Mammary epithelial cell (primary cell): ENCODE data around the gene TECR.

Experiments used
- EZH2 ChIP-seq: IDR thresholded peaks from 2 replicates; pipeline ENCODE4 v1.6.1; 2012; ENCODE audit warnings: low read length, inconsistent platforms, borderline replicate concordance
- TF ChIP-seq, protein P1 (sequence below), 2 donors: IDR thresholded peaks in 1 of 2; conservative IDR thresholded peaks in 1 of 2; 2 replicates each; pipeline ENCODE4 v1.5.1; 2011 to 2012; ENCODE audit warnings: inconsistent platforms in 2 of 2, low read length in 2 of 2, mild to moderate bottlenecking in 2 of 2, control low read depth in 1 of 2, low read depth in 1 of 2; ENCODE audit not compliant: insufficient read depth in 1 of 2; ENCODE audit errors: extremely low read depth in 1 of 2

DNA sequence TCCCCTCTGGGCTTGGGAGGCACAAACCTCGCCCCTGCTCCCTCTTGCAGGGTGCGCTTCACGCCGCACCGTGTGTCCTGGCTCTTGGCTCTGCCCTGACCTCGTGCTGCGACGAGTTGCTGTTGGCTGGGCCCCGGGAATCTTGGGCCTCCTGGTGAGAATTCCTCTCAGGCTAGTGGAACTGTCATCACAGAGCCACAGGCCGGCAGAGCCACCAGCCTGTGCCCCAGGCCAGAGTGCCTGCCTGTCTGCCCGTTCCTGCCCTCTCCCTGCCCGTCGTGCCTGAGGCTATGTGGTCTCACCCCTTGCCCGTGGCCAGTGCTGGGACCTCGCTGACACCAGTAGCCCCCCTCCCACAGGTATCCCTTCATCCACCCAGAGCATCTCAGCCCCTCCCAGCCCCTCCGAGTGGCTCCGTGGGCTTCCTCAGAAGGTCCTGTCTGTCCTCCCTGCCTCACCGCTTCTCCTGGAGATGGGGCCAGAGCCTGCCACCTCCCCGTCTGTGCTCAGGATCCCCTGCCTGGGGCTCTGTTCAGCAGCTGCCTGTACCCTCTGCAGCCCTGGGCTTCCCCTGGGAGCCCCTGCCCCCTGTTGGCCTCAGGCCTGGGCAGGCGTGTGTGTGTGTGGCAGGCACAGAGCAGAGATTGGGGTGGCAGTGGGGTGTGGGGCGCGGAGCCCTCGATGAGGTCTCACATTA is 29.1 kb downstream of the TECR start:
- TF ChIP-seq, protein P1, sequence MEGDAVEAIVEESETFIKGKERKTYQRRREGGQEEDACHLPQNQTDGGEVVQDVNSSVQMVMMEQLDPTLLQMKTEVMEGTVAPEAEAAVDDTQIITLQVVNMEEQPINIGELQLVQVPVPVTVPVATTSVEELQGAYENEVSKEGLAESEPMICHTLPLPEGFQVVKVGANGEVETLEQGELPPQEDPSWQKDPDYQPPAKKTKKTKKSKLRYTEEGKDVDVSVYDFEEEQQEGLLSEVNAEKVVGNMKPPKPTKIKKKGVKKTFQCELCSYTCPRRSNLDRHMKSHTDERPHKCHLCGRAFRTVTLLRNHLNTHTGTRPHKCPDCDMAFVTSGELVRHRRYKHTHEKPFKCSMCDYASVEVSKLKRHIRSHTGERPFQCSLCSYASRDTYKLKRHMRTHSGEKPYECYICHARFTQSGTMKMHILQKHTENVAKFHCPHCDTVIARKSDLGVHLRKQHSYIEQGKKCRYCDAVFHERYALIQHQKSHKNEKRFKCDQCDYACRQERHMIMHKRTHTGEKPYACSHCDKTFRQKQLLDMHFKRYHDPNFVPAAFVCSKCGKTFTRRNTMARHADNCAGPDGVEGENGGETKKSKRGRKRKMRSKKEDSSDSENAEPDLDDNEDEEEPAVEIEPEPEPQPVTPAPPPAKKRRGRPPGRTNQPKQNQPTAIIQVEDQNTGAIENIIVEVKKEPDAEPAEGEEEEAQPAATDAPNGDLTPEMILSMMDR (conservative IDR thresholded peaks at IDR 0.05 in 1 of 2, IDR thresholded peaks at IDR 0.05 in 1 of 2; ENCODE audit: extremely low read depth in 1 of 2, insufficient read depth in 1 of 2, low read depth in 1 of 2, low read length in 2 of 2): no peak
- TF ChIP-seq EZH2: no peak
